HG03060 (cell line): Measurements from ENCODE around the gene GRIA3.

ENCODE experiments used
- ATAC-seq: cut with Tn5 transposase; IDR thresholded peaks from one replicate; pipeline ENCODE4 v1.9.1; 2021; ENCODE audit warnings: low read depth, moderate number of reproducible peaks; ENCODE audit not compliant: unreplicated experiment

The GRIA3 gene

GRCh38 chrX:123442764-123443163, 258.7 kb downstream of the GRIA3 start:
- no peak for ATAC-seq

GRCh38 chrX:123447506-123447905, 263.4 kb downstream of the GRIA3 start:
- no peak for ATAC-seq

- ATAC-seq: no peak
Measured at GRCh38 chrX:123449335-123449734, 265.3 kb downstream of the GRIA3 start.

DNA sequence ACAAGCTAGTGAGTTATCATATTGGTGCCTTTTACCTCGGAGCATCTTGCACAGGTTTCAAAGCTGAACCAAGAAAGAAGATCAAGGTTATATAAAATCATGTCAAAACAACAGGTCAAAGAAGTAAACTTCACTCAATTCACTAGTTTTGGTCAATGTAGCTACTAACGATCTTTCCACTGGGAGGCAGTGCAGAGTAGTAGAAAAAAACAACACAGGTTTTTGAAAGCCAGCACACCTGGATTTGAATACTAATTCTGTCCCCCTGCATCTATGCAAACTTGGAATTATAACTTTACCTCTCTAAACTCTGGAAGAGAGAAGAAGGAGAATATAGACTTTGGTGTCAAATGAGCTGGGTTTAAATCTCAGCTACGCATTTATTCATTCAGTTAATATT, 266.1 kb downstream of the GRIA3 start:
- ATAC-seq: no peak

GRCh38 chrX:123454712-123455431, 270.8 kb downstream of the GRIA3 start:
- no peak for ATAC-seq

DNA sequence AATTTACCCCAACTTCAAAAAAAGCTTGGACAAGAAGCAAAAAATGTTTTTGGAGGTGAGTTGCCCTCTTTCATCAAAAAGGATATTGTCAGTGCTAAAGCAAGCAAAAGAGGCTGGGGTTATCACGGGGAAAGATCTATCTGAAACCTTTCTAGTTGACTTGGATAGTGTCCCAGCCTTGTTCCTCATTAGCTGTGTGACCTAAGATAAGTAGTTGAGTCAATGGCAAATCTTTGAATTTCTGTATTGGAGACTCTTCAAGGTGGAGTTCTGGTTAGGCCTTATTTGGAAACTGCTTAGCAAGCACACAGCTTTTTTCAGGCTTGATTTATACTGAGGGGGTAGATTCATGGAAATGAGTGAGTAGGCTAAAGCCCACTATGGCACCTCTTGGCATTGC, 271.6 kb downstream of the GRIA3 start:
- ATAC-seq: no peak

DNA sequence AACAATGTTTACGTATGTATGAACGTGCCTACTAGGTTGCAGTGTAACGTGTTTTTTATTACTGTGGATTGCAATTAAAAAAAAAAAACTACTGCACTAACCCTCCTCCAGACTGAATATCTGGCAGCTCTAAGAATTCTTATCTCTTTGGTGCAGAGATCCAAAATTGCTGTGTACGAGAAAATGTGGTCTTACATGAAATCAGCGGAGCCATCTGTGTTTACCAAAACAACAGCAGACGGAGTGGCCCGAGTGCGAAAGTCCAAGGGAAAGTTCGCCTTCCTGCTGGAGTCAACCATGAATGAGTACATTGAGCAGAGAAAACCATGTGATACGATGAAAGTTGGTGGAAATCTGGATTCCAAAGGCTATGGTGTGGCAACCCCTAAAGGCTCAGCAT, 280.6 kb downstream of the GRIA3 start:
- no peak for ATAC-seq

DNA sequence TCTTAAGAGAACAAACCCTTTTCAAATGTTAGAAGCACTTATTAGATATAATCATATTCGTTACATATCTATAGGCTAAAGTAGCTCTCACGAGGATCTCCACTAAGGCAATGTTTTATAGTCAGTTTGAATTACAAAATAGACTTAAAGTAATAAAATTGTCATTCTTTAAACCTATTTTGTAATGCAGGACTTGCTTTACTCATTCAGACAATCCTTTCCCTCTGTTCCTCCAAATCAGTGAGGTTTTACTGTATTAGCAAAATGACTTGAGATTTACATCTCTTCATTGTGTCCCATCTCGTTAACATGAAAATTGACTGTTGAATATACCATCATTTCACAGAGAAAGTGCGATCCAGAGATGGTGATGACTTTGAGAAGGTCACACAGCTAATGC, 284.4 kb downstream of the GRIA3 start:
- ATAC-seq: no peak

- no peak for ATAC-seq
Measured at GRCh38 chrX:123475068-123475724, 291.1 kb downstream of the GRIA3 start.

DNA sequence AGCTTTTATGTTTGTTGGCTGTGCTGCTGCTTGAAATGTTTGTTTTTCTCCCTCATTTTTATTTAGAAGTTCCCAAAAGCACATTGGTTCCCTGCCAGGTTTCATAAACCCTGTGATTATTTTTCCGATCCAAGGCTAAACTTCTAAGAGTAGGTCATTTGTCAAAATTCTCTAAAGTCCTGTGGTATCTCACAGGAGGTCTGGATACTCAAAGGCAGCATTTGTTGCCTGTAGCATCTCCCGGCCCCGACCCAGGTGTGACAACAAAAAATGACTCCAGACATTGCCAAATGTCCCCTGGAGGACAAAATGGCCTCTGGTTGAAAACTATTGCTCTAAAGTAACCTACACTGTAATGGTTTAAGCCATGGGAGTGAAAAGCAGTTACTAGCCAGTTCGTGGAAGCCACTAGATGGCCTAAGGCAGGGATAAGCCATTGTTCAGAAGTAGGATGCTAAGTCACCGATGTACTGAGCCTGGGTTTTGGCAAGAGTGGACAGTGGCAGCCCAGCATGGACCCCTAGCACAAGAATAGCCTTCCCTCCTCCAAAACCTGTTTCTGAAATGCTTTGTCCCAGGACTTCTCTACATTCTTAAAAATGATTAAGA, 292.6 kb downstream of the GRIA3 start:
- ATAC-seq: no peak

GRCh38 chrX:123477673-123478072, 293.6 kb downstream of the GRIA3 start:
- ATAC-seq: no peak

- ATAC-seq: no peak
Measured at GRCh38 chrX:123481913-123482851, 298.1 kb downstream of the GRIA3 start.

- ATAC-seq: no peak
Measured at GRCh38 chrX:123486297-123486696, 302.2 kb downstream of the GRIA3 start.

DNA sequence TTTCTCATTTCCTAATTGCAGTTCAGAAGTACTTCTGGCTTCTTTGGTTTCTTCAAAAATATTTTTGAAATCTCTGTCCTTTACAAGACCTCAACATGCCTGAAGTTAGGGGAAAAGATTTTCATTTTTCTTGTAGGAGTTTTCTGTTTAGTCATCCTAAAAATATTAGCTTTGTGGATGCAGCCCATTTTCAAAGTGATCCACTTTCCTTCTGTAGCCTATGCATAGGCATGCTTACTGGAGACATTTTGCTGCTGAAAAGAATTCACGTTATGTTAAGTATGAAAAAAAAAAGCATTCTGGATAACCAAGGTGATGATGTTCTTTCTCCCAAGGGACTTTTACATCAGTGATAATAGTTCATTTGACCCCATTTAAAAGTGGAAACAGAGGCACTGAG, 303.2 kb downstream of the GRIA3 start:
- no peak for ATAC-seq

GRCh38 chrX:123487669-123488068, 303.6 kb downstream of the GRIA3 start:
- no peak for ATAC-seq

DNA sequence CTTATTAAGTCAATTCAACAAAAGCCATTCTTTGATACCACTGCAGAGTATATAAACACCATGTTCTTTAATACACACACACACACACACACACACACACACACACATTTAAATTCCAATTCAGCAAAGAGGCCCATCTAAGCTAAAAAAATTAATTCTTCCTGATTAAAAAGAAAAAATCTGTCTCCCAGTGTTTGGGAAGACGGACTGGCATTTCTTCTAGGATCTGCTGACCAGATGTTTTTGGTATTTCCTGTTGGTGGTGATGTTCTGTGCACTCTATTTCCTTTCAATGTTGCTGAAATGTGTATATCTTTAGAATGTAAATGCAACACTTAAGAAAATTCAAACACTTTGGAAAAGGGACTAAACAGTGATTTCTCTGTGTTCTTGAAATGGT, 304.9 kb downstream of the GRIA3 start:
- no peak for ATAC-seq

GRCh38 chrX:123493857-123494256, 309.8 kb downstream of the GRIA3 start:
- no peak for ATAC-seq

- ATAC-seq: no peak
Measured at GRCh38 chrX:123499787-123500186, 315.7 kb downstream of the GRIA3 start.

DNA sequence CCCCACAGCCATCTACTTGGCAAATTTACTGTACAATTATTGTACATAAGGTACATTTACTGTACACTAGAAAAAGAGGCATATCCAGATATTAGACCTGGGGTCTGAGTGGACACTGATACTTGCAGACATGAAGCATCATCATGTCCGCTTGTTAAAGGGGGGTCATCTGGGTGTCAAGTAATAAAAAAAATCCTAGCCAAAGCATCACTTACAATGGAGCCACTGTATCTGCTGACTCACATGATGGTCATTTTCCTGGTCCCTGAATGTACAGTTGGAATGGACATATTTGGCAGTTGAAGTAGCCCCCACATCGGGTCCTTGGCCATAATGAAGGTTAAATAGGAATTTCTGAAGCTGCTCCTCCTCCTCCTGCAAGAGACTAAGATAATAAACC, 320.0 kb downstream of the GRIA3 start:
- no peak for ATAC-seq

GRCh38 chrX:123504630-123505270, 320.7 kb downstream of the GRIA3 start:
- no peak for ATAC-seq
